Left lung (tissue), 10 donors: ENCODE results near the gene CASP2. TPM values are rescaled to one million over a fixed set of nuclear protein-coding genes. Genes with fewer than 3 reads are reported as not detected.
A peak's percentile ranks its signal among the peaks of the same experiment; 100 is the strongest.

Experiments
- ATAC-seq: fragments of 200-7000 bp; cut with Tn5 transposase; one replicate; pipeline ENCODE4 v1.9.1; 2020; ENCODE audit warnings: moderate library complexity
- DNase-seq, 4 donors: peaks; one replicate each; pipeline ENCODE4 v3.0.0-alpha.2; 2013 to 2020
- H3K27ac ChIP-seq, 2 donors: fragments of 200-600 bp; sonication (generic) in 1 of 2; one replicate each; pipeline versions ENCODE4 v1.5.0 to v1.8.0; 2020 to 2021
- H3K27me3 ChIP-seq, 2 donors: fragments of 200-600 bp; sonication (generic) in 1 of 2; one replicate each; pipeline versions ENCODE4 v1.5.0 to v1.8.0; 2020 to 2021
- H3K36me3 ChIP-seq, 2 donors: fragments of 200-600 bp; sonication (generic) in 1 of 2; one replicate each; pipeline versions ENCODE4 v1.5.0 to v1.8.0; 2020 to 2021
- H3K4me1 ChIP-seq, 2 donors: fragments of 200-600 bp; one replicate each; pipeline ENCODE4 v1.8.0; 2021
- H3K4me3 ChIP-seq, 2 donors: fragments of 200-600 bp; sonication (generic) in 1 of 2; one replicate each; pipeline versions ENCODE4 v1.5.0 to v1.8.0; 2020 to 2021; ENCODE audit warnings: mild to moderate bottlenecking in 1 of 2
- H3K9me3 ChIP-seq, 2 donors: fragments of 200-600 bp; sonication (generic) in 1 of 2; one replicate each; pipeline versions ENCODE4 v1.5.0 to v1.8.0; 2020 to 2021
- intact Hi-C, 2 donors: fragments of 100-400 bp; cut with DNase I; formaldehyde crosslinking; loops; one replicate each; pipeline versions ENCODE4 v1.11.2 to v1.14.2; 2022
- polyA plus RNA-seq, 6 donors: library from polyadenylated mRNA; unstranded; fragments of 120-200 nt; gene quantifications; one replicate each; pipeline ENCODE4 v1.2.1, GENCODE V29; 2013; ENCODE audit not compliant: insufficient read length in 6 of 6
- total RNA-seq, 2 donors: library from RNA; stranded (reverse); fragmentation: NEBNext Ultra II Directional; extraction: Animal tissue kit (Norgen Biotek cat#: 25700); gene quantifications; one replicate each; pipeline ENCODE4 v1.2.1, GENCODE V29; 2021
- TF ChIP-seq, protein P1 (sequence below), 2 donors: fragments of 200-600 bp; sonication (generic) in 1 of 2; IDR thresholded peaks; one replicate each; pipeline versions ENCODE4 v1.5.0 to v1.8.0; 2021; ENCODE audit warnings: antibody characterized with exemption in 2 of 2
- donor health status: DM: no; HTN: yes; CAD: no.
- donor health status: DM: no; HTN: no; CAD: no.

CASP2 gene
- total and polyA plus RNA-seq, 8 donors: 36.3 to 66.0 (median 60.4) TPM

DNA sequence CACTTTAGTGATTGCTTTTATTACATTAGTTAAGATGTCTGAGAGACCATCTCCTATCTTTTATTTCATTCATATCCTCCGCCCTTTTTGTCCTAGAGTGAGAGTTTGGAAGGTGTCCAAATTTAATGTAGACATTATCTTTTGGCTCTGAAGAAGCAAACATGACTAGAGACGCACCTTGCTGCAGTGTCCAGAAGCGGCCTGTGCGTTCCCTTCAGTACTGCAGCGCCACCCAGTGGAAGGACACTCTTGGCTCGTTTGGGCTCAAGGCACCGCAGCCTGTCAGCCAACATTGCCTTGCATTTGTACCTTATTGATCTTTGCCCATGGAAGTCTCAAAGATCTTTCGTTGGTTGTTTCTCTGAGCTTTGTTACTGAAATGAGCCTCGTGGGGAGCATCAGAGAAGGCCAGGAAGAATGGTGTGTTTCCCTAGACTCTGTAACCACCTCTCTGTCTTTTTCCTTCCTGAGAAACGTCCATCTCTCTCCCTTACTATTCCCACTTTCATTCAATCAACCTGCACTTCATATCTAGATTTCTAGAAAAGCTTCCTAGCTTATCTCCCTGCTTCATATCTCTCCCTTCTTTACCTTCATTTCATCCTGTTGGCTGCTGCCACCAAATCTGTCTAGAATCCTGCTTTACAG, 17.4 kb downstream of the CASP2 start:
- intact Hi-C loops: no loop called here
- peak; percentile 68 for ATAC-seq
- Histone ChIP-seq H3K4me1 (peaks cover 0 to 22% of the 10 kb centered on the region in 2 donors), H3K36me3 (peaks cover 0 to 88% of the 10 kb centered on the region in 2 donors), H3K4me3 (no peak overlapping the region), H3K27ac (no peak overlapping the region), H3K9me3 (no peaks in the 10 kb centered on the region), H3K27me3 (no peaks in the 10 kb centered on the region)
- TF ChIP-seq, protein P1, sequence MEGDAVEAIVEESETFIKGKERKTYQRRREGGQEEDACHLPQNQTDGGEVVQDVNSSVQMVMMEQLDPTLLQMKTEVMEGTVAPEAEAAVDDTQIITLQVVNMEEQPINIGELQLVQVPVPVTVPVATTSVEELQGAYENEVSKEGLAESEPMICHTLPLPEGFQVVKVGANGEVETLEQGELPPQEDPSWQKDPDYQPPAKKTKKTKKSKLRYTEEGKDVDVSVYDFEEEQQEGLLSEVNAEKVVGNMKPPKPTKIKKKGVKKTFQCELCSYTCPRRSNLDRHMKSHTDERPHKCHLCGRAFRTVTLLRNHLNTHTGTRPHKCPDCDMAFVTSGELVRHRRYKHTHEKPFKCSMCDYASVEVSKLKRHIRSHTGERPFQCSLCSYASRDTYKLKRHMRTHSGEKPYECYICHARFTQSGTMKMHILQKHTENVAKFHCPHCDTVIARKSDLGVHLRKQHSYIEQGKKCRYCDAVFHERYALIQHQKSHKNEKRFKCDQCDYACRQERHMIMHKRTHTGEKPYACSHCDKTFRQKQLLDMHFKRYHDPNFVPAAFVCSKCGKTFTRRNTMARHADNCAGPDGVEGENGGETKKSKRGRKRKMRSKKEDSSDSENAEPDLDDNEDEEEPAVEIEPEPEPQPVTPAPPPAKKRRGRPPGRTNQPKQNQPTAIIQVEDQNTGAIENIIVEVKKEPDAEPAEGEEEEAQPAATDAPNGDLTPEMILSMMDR (IDR thresholded peaks at IDR 0.05): peak; percentile 54 to 65
- DNase-seq: peak in 3 of 4 donors; percentile 40 to 87 (median 56)

DNA sequence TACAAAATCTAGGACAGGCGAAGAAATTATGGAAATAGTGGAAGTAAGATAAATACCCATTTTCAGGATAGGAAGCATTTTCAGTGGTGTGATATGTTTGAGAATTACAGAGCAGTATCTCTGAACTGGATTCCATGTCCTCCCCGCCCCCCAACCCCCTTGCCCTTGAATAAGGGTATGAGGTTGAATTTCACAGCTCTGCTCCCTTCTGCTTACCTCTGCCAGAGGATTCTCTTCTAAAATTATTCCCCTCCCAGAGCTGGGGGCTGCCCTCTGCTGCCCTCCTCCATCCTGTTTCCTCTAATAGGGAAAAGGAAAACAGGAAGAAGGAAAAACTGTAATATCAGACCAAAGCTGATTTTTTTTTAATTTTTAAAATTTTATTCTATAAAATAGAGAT, 20.5 kb downstream of the CASP2 start:
- intact Hi-C loops: no loop called here
- Histone ChIP-seq H3K27ac (no peak overlapping the region), H3K9me3 (no peaks in the 10 kb centered on the region), H3K4me1 (no peaks in the 10 kb centered on the region), H3K27me3 (no peaks in the 10 kb centered on the region), H3K4me3 (no peak overlapping the region), H3K36me3 (peaks cover 0 to 59% of the 10 kb centered on the region in 2 donors)
- TF ChIP-seq, protein P1 (IDR thresholded peaks at IDR 0.05): no peak
- no peak for ATAC-seq
- DNase-seq: no peak

DNA sequence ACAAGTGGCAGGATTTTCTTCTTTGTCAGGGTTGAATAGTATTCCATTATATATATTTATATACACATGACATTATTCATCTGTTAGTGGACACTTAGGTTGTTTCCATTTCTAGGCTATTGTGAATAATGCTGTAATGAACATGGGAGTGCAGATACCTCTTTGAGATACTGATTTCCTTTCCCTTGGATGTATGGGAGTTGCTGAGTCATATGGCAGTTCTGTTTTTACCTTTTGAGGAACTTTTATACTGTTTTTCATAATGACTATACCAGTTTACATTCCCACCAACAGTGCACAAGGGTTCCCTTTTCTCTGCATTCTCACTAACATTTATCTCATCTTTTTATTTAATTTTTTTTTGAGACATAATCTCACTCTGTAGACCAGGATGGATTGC, 26.0 kb downstream of the CASP2 start:
- peaks cover 0 to 8% of the 10 kb centered on the region in 2 donors for H3K4me1 ChIP-seq
- H3K4me3 ChIP-seq: no peak overlapping the region
- DNase-seq: no peak
- H3K36me3 ChIP-seq: peaks cover 0 to 6% of the 10 kb centered on the region in 2 donors
- intact Hi-C loops: no loop called here
- TF ChIP-seq, protein P1 (IDR thresholded peaks at IDR 0.05): no peak
- no peaks in the 10 kb centered on the region for H3K27me3 ChIP-seq
- H3K9me3 ChIP-seq: no peaks in the 10 kb centered on the region
- no peak for ATAC-seq
- H3K27ac ChIP-seq: no peak overlapping the region

DNA sequence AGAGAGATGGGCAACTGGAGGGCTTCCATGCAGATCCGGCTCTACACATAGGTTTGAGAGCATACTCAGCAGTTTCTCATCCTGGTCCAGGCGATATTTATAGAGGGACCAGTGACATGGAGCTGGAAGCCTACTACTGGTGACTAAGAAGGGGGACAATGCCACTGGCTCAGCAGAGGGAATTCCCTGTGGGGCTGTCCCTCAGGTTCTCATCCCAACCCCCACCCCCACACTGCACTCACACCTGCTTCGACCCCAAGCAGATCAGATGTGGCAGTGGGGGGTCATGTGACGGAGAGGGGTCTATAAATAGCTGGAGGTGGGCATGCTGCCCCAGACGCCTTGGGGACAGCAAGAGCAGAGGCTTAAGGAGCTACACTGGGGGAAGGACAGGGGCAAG, 27.6 kb downstream of the CASP2 start, which contains the start of gene CLCN1:
TSS of gene CLCN1 (plus strand) at position 336 of the 400 bp plus-strand sequence. CDS start 102 bp downstream, outside the sequence.
- TF ChIP-seq, protein P1 (IDR thresholded peaks at IDR 0.05): no peak

DNA sequence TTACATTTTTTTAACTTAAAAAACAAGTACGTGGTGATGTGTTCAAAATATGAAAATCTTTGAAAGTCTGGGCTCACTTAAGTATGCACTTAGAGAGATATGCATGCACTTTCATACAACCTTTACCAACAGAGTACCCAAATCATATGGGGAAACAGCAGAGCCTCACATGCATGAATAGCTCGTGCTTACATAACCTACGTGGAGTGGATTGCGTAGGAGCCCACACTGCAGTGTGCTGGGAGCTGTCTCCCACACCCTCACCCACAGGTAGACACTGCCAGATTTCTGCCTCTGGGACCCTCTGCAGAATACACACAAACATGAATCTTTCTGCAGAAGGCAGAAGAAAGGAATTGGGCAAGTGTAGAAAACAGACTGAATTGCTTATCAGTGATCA, 28.3 kb downstream of the CASP2 start:
- TF ChIP-seq, protein P1 (IDR thresholded peaks at IDR 0.05): no peak
- ATAC-seq (no peak), DNase-seq (no peak)
- H3K36me3 ChIP-seq: no peaks in the 10 kb centered on the region
- H3K4me1 ChIP-seq: peaks cover 0 to 8% of the 10 kb centered on the region in 2 donors
- no peak overlapping the region for H3K4me3 ChIP-seq
- intact Hi-C loops: no loop called here
- no peaks in the 10 kb centered on the region for H3K9me3 ChIP-seq
- no peaks in the 10 kb centered on the region for H3K27me3 ChIP-seq
- no peak overlapping the region for H3K27ac ChIP-seq

More for the DNA sequence above, 27.6 kb downstream of the CASP2 start, which contains the start of gene CLCN1:
- Histone ChIP-seq H3K36me3 (no peaks in the 10 kb centered on the region), H3K9me3 (no peaks in the 10 kb centered on the region), H3K4me3 (no peak within 1 kb of the TSS), H3K27ac (no peak within 1 kb of the TSS), H3K27me3 (no peaks in the 10 kb centered on the region), H3K4me1 (peaks cover 0 to 8% of the 10 kb centered on the region in 2 donors)
- ATAC-seq (no peak), DNase-seq (no peak)
- intact Hi-C loops: no loop called here
